ENCODE data around the gene FNDC11. TPM values are rescaled to one million over a fixed set of nuclear protein-coding genes. Genes with fewer than 3 reads are reported as not detected.

FNDC11 gene
- total RNA-seq, 1 experiment from 2014 or later, result 0.48 TPM

- Histone ChIP-seq H3K27me3 (ENCODE audit: low read length) (no peaks in the 10 kb centered on the region), H3K9ac (ENCODE audit: low read length) (no peak overlapping the region), H4K20me1 (ENCODE audit: insufficient read depth, low read depth, low read length) (peaks cover 6% of the 10 kb centered on the region; the same call in 1 of the 2 replicates), H3K4me3 (ENCODE audit: low read length) (no peak overlapping the region), H3K4me1 (ENCODE audit: low read length) (peaks cover 58% of the 10 kb centered on the region), H2AFZ (ENCODE audit: low read length) (no peak overlapping the region), H3K9me2 (replicated peaks; ENCODE audit: insufficient read depth, low read length) (no peaks in the 10 kb centered on the region), H3K79me2 (ENCODE audit: low read length) (no peaks in the 10 kb centered on the region), H3K9me3 (ENCODE audit: low read length) (no peaks in the 10 kb centered on the region), H3K4me2 (ENCODE audit: low read depth, low read length, poor library complexity, severe bottlenecking) (no peak overlapping the region), H3K36me3 (ENCODE audit: insufficient read depth, low read length) (no peaks in the 10 kb centered on the region), H3K27ac (ENCODE audit: low read length) (no peak overlapping the region)
- no peak for DNase-seq
Measured at GRCh38 chr20:63549019-63549418, 4.9 kb upstream of the FNDC11 start.

GRCh38 chr20:63549679-63550282, 4.2 kb upstream of the FNDC11 start:
- H3K27me3 ChIP-seq (ENCODE audit: low read length), result no peaks in the 10 kb centered on the region
- no peak overlapping the region for H3K9ac ChIP-seq (ENCODE audit: low read length)
- H3K9me2 ChIP-seq (replicated peaks; ENCODE audit: insufficient read depth, low read length), result no peaks in the 10 kb centered on the region
- H3K9me3 ChIP-seq (ENCODE audit: low read length), result no peaks in the 10 kb centered on the region
- H3K4me1 ChIP-seq (ENCODE audit: low read length), result peaks cover 66% of the 10 kb centered on the region
- H3K79me2 ChIP-seq (ENCODE audit: low read length), result no peaks in the 10 kb centered on the region
- H4K20me1 ChIP-seq (ENCODE audit: insufficient read depth, low read depth, low read length), result peaks cover 6% of the 10 kb centered on the region; the same call in 1 of the 2 replicates
- DNase-seq, result no peak
- no peaks in the 10 kb centered on the region for H3K36me3 ChIP-seq (ENCODE audit: insufficient read depth, low read length)
- no peak overlapping the region for H2AFZ ChIP-seq (ENCODE audit: low read length)
- H3K4me3 ChIP-seq (ENCODE audit: low read length), result no peak overlapping the region
- H3K4me2 ChIP-seq (ENCODE audit: low read depth, low read length, poor library complexity, severe bottlenecking), result no peak overlapping the region
- no peak overlapping the region for H3K27ac ChIP-seq (ENCODE audit: low read length)

GRCh38 chr20:63551068-63551467, 2.9 kb upstream of the FNDC11 start:
- H3K27ac ChIP-seq (ENCODE audit: low read length), result no peak overlapping the region
- H3K4me3 ChIP-seq (ENCODE audit: low read length), result no peak overlapping the region
- H3K9ac ChIP-seq (ENCODE audit: low read length), result no peak overlapping the region
- no peaks in the 10 kb centered on the region for H3K79me2 ChIP-seq (ENCODE audit: low read length)
- H4K20me1 ChIP-seq (ENCODE audit: insufficient read depth, low read depth, low read length), result peaks cover 15% of the 10 kb centered on the region; the same call in 1 of the 2 replicates
- H3K9me3 ChIP-seq (ENCODE audit: low read length), result no peaks in the 10 kb centered on the region
- H3K27me3 ChIP-seq (ENCODE audit: low read length), result no peaks in the 10 kb centered on the region
- no peak overlapping the region for H3K4me2 ChIP-seq (ENCODE audit: low read depth, low read length, poor library complexity, severe bottlenecking)
- DNase-seq, result no peak
- no peaks in the 10 kb centered on the region for H3K36me3 ChIP-seq (ENCODE audit: insufficient read depth, low read length)
- H3K4me1 ChIP-seq (ENCODE audit: low read length), result peaks cover 65% of the 10 kb centered on the region
- H2AFZ ChIP-seq (ENCODE audit: low read length), result no peak overlapping the region
- no peaks in the 10 kb centered on the region for H3K9me2 ChIP-seq (replicated peaks; ENCODE audit: insufficient read depth, low read length)

GRCh38 chr20:63552481-63553249, 1.3 kb upstream of the FNDC11 start:
- peak overlapping the region; percentile 43; the same call in 1 of the 2 replicates for H3K4me3 ChIP-seq (ENCODE audit: low read length)
- no peaks in the 10 kb centered on the region for H3K79me2 ChIP-seq (ENCODE audit: low read length)
- DNase-seq, result peak; percentile 88
- no peaks in the 10 kb centered on the region for H3K36me3 ChIP-seq (ENCODE audit: insufficient read depth, low read length)
- H3K4me1 ChIP-seq (ENCODE audit: low read length), result peaks cover 56% of the 10 kb centered on the region
- no peaks in the 10 kb centered on the region for H3K27me3 ChIP-seq (ENCODE audit: low read length)
- H4K20me1 ChIP-seq (ENCODE audit: insufficient read depth, low read depth, low read length), result peaks cover 16% of the 10 kb centered on the region; the same call in 1 of the 2 replicates
- H2AFZ ChIP-seq (ENCODE audit: low read length), result no peak overlapping the region
- H3K9me3 ChIP-seq (ENCODE audit: low read length), result no peaks in the 10 kb centered on the region
- peak overlapping the region; percentile 64 for H3K4me2 ChIP-seq (ENCODE audit: low read depth, low read length, poor library complexity, severe bottlenecking)
- peak overlapping the region; percentile 83 for H3K27ac ChIP-seq (ENCODE audit: low read length)
- H3K9me2 ChIP-seq (replicated peaks; ENCODE audit: insufficient read depth, low read length), result no peaks in the 10 kb centered on the region
- H3K9ac ChIP-seq (ENCODE audit: low read length), result peak overlapping the region; percentile 41

- Histone ChIP-seq H3K9me2 (replicated peaks; ENCODE audit: insufficient read depth, low read length) (no peaks in the 10 kb centered on the region), H3K4me2 (ENCODE audit: low read depth, low read length, poor library complexity, severe bottlenecking) (peak overlapping the region; percentile 71), H4K20me1 (ENCODE audit: insufficient read depth, low read depth, low read length) (peaks cover 16% of the 10 kb centered on the region; the same call in 1 of the 2 replicates), H3K4me1 (ENCODE audit: low read length) (peaks cover 48% of the 10 kb centered on the region), H3K9ac (ENCODE audit: low read length) (peak overlapping the region; percentile 55), H2AFZ (ENCODE audit: low read length) (no peak overlapping the region), H3K79me2 (ENCODE audit: low read length) (no peaks in the 10 kb centered on the region), H3K27me3 (ENCODE audit: low read length) (no peaks in the 10 kb centered on the region), H3K4me3 (ENCODE audit: low read length) (peak overlapping the region; percentile 60), H3K27ac (ENCODE audit: low read length) (peak overlapping the region; percentile 83), H3K9me3 (ENCODE audit: low read length) (no peaks in the 10 kb centered on the region), H3K36me3 (ENCODE audit: insufficient read depth, low read length) (no peaks in the 10 kb centered on the region)
- DNase-seq, result peak; percentile 94
Measured at GRCh38 chr20:63553251-63553932, 567 bp upstream of the FNDC11 start.

- no peaks in the 10 kb centered on the region for H3K27me3 ChIP-seq (ENCODE audit: low read length)
- peak overlapping the region; percentile 60 for H3K4me3 ChIP-seq (ENCODE audit: low read length)
- H2AFZ ChIP-seq (ENCODE audit: low read length), result no peak overlapping the region
- peak overlapping the region; percentile 55 for H3K9ac ChIP-seq (ENCODE audit: low read length)
- H3K79me2 ChIP-seq (ENCODE audit: low read length), result no peaks in the 10 kb centered on the region
- peak overlapping the region; percentile 55 for H3K27ac ChIP-seq (ENCODE audit: low read length)
- H3K9me3 ChIP-seq (ENCODE audit: low read length), result no peaks in the 10 kb centered on the region
- H4K20me1 ChIP-seq (ENCODE audit: insufficient read depth, low read depth, low read length), result peaks cover 16% of the 10 kb centered on the region; the same call in 1 of the 2 replicates
- no peaks in the 10 kb centered on the region for H3K36me3 ChIP-seq (ENCODE audit: insufficient read depth, low read length)
- H3K4me2 ChIP-seq (ENCODE audit: low read depth, low read length, poor library complexity, severe bottlenecking), result peak overlapping the region; percentile 71
- peaks cover 44% of the 10 kb centered on the region for H3K4me1 ChIP-seq (ENCODE audit: low read length)
- H3K9me2 ChIP-seq (replicated peaks; ENCODE audit: insufficient read depth, low read length), result no peaks in the 10 kb centered on the region
- peak; percentile 82 for DNase-seq
Measured at GRCh38 chr20:63554361-63555278, 661 bp downstream of the FNDC11 start.

GRCh38 chr20:63555661-63556381, 1.9 kb downstream of the FNDC11 start:
- Histone ChIP-seq H2AFZ (ENCODE audit: low read length) (no peak overlapping the region), H3K4me3 (ENCODE audit: low read length) (no peak overlapping the region), H3K27me3 (ENCODE audit: low read length) (no peaks in the 10 kb centered on the region), H3K79me2 (ENCODE audit: low read length) (no peaks in the 10 kb centered on the region), H3K4me1 (ENCODE audit: low read length) (peaks cover 43% of the 10 kb centered on the region), H3K4me2 (ENCODE audit: low read depth, low read length, poor library complexity, severe bottlenecking) (peak overlapping the region; percentile 71), H3K9ac (ENCODE audit: low read length) (peak overlapping the region; percentile 55; the same call in 1 of the 2 replicates), H3K9me3 (ENCODE audit: low read length) (no peaks in the 10 kb centered on the region), H3K36me3 (ENCODE audit: insufficient read depth, low read length) (no peaks in the 10 kb centered on the region), H3K27ac (ENCODE audit: low read length) (no peak overlapping the region), H4K20me1 (ENCODE audit: insufficient read depth, low read depth, low read length) (peaks cover 16% of the 10 kb centered on the region; the same call in 1 of the 2 replicates), H3K9me2 (replicated peaks; ENCODE audit: insufficient read depth, low read length) (no peaks in the 10 kb centered on the region)
- no peak for DNase-seq

All from Karpas-422 (cell line).